Epithelial cell of esophagus (primary cell): Measurements from ENCODE around the gene ITSN1.

Experiments used
- DNase-seq: peaks from one replicate; pipeline ENCODE4 v3.0.0; 2010; ENCODE audit warnings: low read depth
- H3K4me3 ChIP-seq: 2 replicates; pipeline ENCODE4 v1.5.1; 2011; ENCODE audit warnings: mild to moderate bottlenecking, low read length, control low read depth
- TF ChIP-seq, protein P1 (sequence below): IDR thresholded peaks from 2 replicates; pipeline ENCODE4 v1.5.1; 2011; ENCODE audit warnings: low read depth, mild to moderate bottlenecking, low read length, control low read depth, inconsistent platforms; ENCODE audit not compliant: insufficient read depth; ENCODE audit errors: missing control alignments

Gene ITSN1

DNA sequence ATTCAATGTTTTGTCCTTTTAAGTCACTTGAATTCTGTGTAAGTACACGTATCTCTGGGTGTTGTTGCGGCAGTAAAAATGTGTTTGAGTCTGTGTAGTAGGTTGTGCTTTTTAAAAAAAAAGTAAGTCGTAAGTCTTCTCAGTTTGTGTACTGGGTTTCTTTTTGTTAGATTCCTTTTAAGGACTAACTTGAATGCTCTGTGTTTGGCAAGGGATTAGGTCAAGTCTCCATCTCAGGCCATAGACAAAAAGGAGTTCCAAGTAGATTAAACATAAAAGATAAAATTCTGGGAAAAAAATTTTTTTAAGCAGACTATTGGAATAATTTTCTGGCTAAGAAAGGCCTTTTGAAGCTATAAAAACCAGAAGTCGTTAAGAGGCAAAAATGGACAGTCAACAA lies 160.2 kb downstream of the ITSN1 start:
- TF ChIP-seq, protein P1, sequence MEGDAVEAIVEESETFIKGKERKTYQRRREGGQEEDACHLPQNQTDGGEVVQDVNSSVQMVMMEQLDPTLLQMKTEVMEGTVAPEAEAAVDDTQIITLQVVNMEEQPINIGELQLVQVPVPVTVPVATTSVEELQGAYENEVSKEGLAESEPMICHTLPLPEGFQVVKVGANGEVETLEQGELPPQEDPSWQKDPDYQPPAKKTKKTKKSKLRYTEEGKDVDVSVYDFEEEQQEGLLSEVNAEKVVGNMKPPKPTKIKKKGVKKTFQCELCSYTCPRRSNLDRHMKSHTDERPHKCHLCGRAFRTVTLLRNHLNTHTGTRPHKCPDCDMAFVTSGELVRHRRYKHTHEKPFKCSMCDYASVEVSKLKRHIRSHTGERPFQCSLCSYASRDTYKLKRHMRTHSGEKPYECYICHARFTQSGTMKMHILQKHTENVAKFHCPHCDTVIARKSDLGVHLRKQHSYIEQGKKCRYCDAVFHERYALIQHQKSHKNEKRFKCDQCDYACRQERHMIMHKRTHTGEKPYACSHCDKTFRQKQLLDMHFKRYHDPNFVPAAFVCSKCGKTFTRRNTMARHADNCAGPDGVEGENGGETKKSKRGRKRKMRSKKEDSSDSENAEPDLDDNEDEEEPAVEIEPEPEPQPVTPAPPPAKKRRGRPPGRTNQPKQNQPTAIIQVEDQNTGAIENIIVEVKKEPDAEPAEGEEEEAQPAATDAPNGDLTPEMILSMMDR = no peak
- no peak overlapping the region for H3K4me3 ChIP-seq
- DNase-seq = no peak

DNA sequence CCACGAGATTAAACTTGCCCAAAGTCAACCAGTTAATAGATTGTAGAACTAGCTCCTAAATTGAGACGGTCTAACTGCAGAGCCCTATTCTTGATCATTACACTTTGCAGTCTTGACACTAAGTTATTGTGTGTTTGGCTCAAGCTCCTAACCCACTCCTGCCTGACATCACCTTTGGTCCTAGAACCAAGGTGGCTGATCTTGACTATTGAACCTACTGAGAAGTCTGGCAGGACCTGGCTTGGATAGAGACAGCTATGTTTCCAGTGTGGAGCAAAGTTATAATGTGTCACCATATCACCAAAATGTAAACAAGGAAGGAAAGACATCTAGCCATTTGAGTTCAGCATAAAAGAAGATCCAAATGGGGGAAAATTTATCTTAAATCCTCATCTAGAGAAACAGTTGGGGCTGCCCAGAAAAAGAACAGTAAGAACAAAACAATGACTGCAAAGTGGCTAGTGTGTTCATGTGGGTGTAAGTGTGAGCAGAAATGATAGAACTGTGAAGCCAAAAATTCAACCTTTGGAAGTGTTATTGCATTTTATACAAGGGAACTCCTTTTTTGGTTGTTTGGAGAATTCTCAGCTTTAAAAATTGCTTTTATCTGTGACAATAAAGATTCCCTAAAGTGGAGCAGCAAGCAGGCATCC lies 166.5 kb downstream of the ITSN1 start:
- H3K4me3 ChIP-seq = no peak overlapping the region
- DNase-seq = no peak
- TF ChIP-seq, protein P1 = no peak

DNA sequence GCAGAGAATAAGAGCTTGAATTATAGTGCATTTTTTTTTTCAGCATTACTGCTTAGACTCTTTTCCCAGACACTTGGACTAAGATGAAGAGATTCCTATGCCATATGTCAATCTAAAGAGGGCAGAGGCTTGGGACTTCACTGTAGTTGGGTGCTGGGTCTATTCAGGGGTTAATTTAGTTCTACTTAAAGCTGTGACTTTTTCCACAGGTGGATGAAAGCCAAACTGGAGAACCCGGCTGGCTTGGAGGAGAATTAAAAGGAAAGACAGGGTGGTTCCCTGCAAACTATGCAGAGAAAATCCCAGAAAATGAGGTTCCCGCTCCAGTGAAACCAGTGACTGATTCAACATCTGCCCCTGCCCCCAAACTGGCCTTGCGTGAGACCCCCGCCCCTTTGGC lies 168.5 kb downstream of the ITSN1 start:
- H3K4me3 ChIP-seq = no peak overlapping the region
- TF ChIP-seq, protein P1 = no peak
- DNase-seq = no peak

DNA sequence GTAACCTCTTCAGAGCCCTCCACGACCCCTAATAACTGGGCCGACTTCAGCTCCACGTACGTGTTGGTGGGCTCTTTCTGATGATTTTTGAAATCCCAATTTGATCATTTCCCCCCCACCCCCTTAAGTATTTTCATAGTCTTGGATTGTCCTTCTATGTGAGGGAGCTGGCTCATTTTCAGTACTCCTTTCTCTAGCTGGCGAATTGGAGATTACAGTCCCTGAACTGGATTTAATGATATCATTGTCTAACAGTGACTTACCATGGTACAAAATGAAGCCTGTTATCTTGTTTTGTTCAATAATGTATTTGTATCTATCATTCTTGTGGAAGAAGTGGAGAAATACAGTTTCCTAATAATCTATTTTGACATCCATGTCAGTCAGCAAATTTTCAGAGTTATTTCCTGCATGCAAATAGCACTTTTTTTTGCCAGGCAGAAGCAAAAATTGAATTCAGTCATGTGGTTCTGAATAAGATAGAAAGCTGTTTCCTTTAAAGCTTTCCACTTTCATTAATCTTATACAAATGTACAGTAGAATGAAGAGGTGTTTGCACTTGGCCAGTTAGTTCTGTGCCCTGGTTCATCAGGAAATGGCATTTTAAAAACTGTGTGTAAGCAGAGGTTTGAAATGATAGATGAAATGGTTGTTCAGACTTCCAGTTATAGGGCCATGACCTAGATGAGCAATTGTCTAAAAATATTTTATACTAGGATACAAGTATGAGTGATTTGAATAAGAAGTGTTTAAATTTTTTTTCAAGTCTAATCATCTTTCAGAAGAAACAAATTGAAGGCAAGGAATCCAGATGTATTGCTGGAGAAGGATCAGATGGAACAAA lies 169.1 kb downstream of the ITSN1 start:
- TF ChIP-seq, protein P1 = no peak
- DNase-seq = no peak
- no peak overlapping the region for H3K4me3 ChIP-seq

DNA sequence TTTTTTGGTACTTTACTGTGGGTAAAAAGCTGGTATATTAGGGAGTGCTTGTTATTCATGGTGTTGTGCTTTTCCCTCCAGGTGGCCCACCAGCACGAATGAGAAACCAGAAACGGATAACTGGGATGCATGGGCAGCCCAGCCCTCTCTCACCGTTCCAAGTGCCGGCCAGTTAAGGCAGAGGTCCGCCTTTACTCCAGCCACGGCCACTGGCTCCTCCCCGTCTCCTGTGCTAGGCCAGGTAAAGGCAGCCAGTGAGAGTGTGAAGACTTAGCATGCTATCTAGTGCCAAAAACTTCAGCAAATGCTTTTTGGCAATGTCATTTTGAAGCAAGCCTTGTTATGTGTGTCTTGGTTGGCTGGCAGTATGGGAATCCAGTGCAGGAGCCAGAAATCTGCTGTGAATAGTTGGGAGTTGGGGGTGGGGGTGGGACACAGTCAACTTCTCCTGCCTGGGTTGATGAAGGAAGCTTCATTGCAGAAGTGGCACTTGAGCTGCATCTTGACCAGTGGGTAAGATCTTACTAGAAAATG lies 171.6 kb downstream of the ITSN1 start:
- TF ChIP-seq, protein P1 = no peak
- H3K4me3 ChIP-seq = no peak overlapping the region
- no peak for DNase-seq

DNA sequence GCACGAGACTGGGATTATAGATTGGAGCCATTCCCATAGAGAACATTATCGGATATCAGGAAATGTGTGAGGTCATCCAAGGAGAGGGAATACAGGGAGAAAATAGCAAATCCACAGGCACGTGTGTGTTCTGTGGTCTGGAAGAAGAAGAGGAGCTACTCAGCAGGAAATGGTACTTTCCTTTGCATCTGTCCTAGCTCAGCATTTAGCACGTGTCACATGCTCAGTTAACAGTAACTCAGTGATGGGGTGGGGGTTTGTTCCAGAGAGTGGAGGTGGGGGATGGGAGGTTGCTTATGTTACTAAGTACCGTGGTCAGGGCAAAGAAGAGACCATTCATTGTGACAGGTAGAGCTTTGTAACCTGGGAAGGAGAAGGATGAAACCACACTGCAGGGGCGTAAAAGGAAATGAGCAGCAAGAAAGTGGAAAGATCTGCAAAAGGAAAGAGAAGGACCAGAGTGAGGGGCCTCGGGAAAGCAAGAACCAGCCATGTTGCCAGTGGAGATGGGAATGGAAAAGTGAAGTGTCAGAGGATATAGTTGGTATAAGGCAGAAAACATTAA lies 172.9 kb downstream of the ITSN1 start:
- DNase-seq = no peak
- no peak overlapping the region for H3K4me3 ChIP-seq
- TF ChIP-seq, protein P1 = no peak
